Measurements from ENCODE around the gene PLAGL2. TPM values are rescaled to one million over a fixed set of nuclear protein-coding genes. Genes with fewer than 3 reads are reported as not detected.

PLAGL2 gene
- total RNA-seq, 1 donor from 2014 or later: 17.4 TPM

DNA sequence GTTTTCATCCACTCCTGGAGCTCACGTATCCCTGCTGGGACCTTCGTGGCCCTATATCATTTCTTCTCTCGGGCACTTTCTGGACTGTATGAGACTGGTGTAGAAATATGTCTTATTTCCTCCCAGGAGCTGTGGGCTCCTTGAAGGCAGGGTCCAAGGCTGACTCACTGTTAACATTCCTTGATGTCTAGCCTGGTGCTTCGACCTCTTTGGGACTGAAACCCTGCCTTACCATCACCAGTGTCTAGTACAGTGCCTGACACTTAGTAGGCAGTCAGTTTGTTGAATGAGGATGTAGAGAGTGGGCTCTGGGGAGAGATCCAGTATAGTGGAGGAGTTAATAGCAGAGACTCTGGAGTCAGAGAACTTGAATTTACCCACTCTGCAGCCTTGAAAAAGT lies 23.7 kb upstream of the PLAGL2 start:
- DNase-seq (ENCODE audit: low spot score): no peak

DNA sequence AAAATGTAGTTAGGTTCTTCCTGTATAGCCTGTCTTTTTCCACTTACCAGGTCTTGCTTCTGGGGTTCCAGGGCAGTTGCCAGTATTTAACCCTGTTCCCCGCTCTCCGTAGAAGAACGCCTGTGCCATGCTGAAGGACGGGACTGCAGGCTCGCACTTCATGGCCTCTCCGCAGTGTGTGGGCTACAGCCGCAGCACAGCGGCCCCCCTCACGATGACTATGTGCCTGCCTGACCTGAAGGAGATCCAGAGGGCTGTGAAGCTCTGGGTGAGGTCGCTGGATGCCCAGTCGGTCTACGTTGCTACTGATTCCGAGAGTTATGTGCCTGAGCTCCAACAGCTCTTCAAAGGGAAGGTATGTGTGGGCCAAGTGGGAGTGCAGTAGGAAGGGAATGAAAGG lies 23.2 kb upstream of the PLAGL2 start:
- no peak for DNase-seq (ENCODE audit: low spot score)

DNA sequence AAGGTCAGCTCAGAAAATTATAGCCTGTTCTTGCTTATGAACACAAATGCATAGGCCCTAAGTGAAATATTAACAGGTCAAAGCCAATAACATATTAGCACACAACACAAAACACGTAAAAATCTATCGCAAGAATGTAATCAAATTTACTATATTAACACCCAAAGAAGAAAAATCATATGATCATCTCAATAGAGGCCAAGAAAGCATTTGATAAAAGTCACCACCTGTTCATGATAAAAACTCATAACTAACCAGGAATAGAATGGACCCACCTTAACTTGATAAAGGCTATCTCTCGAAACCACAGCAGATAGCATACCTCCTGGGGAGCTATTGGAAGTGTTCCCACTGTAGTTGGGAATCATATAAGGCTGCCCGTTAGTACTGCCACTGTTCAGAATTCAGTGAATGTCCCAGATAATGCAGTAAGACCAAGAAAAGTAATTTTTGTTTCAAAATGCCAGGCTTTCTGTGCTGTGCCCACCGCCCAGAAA lies 21.8 kb upstream of the PLAGL2 start:
- DNase-seq (ENCODE audit: low spot score): no peak

DNA sequence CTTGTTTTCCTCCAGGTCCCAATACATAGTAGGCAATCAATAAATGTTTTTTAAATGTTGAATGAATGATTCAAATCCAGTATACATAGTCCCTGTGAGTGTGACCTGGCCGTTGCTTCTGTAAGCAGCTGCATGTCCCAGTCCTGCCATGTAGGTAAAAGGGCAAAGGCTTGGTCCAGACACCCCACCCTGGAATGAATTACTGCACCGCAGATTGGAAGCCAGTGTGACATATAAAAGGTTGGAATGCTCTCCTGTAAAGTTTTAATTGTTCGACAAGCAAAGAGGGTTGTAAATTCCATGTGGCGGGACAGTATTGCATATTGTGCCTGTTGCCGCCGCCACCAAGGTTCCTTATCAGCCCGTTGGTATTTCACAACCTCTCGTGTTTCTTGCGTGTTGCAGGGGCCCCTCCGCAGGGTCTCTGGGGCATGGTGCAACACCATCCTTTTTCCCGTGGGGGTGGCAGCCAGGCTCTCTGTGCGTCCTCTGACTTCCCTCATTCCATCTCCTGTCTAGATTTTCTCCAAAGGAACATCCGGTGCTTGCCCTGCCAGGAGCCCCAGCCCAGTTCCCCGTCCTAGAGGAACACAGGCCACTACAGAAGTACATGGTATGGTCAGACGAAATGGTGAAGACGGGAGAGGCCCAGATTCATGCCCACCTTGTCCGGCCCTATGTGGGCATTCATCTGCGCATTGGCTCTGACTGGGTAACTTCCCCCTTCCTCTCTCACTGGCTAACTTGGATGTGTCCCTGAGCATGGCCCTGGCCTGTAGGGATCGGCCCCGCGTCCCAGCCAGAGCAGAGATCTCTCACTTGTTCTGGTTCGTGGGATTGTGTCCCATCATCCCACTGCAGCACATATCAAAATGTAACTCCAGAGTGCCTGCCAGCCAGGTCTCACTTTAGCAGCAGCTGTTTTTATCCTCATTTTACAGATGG lies 20.5 kb upstream of the PLAGL2 start:
- no peak for DNase-seq (ENCODE audit: low spot score)

- DNase-seq (ENCODE audit: low spot score): no peak
Measured at GRCh38 chr20:32227306-32227705, 19.8 kb upstream of the PLAGL2 start.

DNA sequence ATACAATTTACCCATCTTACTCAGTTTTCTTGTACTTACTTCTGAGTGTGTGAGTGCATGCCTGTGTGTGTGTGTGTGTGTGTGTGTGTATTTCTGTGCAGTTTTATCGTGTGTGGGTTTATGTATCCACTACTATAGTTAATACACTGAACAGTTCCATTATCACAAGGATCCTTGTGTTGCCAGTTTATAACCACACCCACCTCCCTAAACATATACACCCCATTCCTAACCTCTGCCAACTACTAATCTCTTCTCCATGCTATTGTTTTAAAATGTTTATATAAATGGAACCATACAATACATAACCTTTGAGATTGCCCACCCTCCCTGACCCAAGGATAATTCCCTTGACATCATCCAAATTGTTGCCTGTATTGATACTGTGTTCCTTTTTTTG lies 18.8 kb upstream of the PLAGL2 start:
- DNase-seq (ENCODE audit: low spot score): no peak

GRCh38 chr20:32224463-32224862 lies 16.9 kb upstream of the PLAGL2 start:
- no peak for DNase-seq (ENCODE audit: low spot score)

- DNase-seq (ENCODE audit: low spot score): no peak
Measured at GRCh38 chr20:32218156-32218900, 10.8 kb upstream of the PLAGL2 start.

DNA sequence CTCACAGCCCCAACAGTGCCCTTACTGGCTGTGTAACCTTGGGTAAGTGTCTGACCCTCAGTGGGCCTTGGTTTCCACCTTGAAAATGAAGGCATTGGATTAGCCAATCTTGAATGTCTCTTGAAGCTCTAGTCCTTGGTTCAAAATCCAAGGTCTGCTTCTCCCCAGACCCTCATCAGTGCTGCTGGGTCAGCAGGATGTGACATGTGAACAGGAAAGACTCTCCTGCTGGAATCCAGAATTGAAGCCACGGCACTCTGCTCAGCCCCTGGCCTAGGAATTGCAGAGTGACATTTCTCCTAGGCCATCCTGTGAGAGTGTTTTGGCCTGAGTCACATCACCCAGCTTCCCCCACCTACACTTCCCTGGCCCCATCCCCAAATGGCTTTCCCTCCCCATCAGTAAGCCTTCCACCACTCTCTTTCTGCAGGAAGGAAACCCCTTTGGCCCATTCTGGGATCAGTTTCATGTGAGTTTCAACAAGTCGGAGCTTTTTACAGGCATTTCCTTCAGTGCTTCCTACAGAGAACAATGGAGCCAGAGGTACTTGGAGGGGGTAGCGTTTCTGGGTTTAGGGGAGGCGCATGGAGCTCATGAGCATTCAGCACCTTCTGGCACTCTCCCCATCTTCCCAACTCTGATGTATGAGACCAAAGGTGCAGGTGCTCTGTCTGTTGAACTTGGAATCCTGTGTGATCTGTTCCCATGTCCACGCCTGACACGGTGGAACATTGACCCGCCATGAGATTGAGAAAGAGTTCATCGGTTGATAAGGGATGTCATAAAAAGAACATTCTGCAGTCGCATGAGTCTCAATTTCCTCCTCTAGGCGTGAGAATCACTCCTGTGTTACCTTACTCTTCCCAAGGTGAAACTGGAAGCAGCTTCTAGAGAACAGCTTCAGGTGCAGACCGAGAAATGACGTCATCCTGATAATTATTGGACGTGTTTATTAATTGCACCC lies 8.9 kb upstream of the PLAGL2 start:
- DNase-seq (ENCODE audit: low spot score): no peak

DNA sequence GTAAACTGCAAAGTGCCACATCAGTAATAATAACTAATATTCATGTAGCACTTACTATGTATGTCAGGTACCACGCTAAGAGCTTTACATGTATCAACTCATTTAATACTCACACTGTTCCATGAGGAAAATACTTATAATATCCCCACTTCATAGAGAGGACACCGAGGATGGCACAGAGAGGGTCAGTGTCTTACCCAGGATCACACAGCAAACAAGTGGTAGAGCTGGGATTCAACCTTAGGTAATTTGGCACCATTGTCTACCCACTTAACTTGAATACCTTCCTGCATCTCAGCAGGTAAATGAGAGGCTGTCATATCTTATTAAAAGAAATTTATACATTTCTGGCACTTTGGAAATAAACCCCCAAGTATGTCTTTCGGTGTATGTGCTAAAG lies 8.2 kb upstream of the PLAGL2 start:
- no peak for DNase-seq (ENCODE audit: low spot score)

- no peak for DNase-seq (ENCODE audit: low spot score)
Measured at GRCh38 chr20:32215147-32215546, 7.6 kb upstream of the PLAGL2 start.

GRCh38 chr20:32213870-32214269 lies 6.3 kb upstream of the PLAGL2 start:
- no peak for DNase-seq (ENCODE audit: low spot score)

DNA sequence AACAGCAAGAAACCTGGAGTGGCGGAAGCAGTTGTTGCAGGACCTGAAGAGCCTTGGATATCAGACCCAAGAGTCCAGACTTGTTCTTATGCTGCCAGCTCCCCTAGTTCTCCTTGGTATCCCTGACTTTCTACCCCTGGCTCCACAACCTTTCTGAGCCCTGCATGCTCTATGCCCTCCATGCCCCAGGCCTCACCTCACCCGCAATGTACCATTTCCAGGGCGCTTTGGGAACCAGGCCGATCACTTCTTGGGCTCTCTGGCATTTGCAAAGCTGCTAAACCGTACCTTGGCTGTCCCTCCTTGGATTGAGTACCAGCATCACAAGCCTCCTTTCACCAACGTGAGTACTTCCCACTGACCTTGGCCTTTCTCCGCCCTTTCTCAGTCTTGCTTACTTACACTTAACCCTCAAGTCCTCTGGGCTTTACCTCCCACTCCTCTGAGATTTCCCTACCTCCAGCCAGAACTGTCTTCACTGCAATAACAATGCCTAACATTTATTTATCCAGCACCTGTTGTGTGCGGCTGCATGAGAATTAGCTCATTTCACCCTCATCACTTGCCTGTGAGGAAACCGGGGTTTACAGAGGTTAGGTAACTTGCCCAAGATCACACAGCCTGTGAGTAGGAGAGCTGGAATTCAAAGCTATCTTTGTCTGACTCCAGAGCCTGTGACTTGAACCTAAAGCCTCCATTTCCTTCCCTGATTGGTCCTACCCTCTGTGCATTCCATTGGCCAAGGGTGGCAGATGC lies 2.5 kb upstream of the PLAGL2 start:
- no peak for DNase-seq (ENCODE audit: low spot score)

DNA sequence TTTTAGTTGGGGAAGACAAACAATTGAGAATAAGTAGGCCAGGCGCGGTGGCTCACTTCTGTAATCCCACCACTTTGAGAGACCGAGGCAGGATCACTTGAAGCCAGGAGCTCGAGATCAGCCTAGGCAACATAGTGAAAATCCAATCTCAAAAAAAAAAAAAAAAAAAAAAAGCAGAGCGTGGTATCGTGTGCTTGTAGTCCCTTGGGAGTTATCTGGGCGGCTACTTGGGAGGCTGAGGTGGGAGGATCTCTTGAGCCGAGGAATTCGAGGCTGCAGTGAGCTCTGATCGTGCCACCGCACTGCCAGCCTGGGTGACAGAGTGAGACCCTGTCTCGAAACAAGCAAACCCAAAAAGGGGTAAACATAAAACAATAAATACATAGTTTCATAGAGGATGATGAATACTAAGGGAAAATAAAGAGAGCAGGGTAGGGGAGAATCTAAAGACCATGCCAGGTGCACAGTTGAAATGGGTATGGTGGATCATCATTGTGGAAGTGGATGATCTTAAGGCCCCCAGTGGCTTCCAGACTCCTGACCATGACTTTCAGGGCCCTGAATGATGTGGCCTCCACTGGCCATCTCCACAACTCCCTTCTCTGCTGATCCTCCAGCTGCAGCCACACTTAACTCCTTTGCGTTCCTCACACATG lies 1.1 kb upstream of the PLAGL2 start:
- no peak for DNase-seq (ENCODE audit: low spot score)

DNA sequence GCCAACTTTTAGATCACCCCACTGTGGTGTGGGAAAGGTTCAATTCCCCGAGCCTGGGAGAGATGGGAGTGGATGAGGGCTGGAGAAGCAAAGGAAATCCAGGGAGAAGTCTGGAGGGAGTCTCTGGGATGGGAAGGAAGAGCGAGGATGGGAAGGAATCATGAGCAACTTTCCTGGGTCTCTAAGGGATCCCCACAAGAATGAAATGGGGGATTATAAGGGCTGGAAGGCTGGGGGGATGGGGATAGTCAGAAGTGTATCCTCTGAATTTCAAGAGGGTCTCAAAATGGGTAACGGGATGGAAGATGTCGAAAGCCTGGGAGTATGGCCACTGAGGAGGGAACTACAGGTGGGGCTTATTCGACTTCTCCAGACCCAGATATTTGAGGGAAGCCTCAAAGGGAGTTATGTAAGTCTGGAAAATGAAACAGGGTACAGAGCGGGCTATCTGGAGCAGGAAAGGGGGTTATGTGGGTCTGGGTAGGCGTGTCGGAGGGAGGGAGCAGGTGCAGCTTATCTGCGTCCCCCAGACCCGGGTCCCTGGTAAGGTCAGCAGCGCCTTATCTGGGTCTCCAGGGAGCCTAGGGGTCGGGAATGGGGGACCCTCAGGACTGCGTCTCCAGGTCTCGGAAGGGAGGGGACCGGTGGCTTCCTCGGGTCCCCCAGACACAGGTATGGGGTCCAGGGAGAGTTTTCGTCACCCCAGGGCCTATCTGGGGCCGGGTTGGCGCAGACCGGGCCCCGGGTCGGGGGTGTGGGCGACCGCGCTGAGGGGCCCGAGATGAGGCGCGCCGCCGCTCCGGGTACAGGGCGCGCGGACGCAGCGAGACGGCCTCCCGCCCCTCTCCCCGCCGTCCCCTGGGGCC lies 550 bp downstream of the PLAGL2 start:
- DNase-seq (ENCODE audit: low spot score): no peak

- no peak for DNase-seq (ENCODE audit: low spot score)
Measured at GRCh38 chr20:32205843-32206759, 1.4 kb downstream of the PLAGL2 start.

GRCh38 chr20:32205110-32205842 lies 2.3 kb downstream of the PLAGL2 start:
- no peak for DNase-seq (ENCODE audit: low spot score)

Measured in ureter (tissue), 1 donor.